Vagina (tissue), 2 donors: Measurements from ENCODE around the gene UTS2B.

Experiments used
- POLR2A ChIP-seq, 2 donors: fragments of 450-650 bp; IDR thresholded peaks; one replicate each; pipeline ENCODE4 v1.6.1; 2017; ENCODE audit warnings: antibody characterized with exemption in 2 of 2, mild to moderate bottlenecking in 2 of 2, moderate library complexity in 2 of 2
- POLR2AphosphoS5 ChIP-seq, 2 donors: sonication (generic); formaldehyde crosslinking; IDR thresholded peaks; one replicate each; pipeline ENCODE4 v1.9.0; 2017; ENCODE audit warnings: antibody characterized with exemption in 2 of 2, mild to moderate bottlenecking in 2 of 2, low read depth in 1 of 2; ENCODE audit not compliant: insufficient read depth in 1 of 2
- TF ChIP-seq, protein P1 (sequence below), 3 experiments: fragments of 450-650 bp in 2 of 3; fragments of 200-600 bp in 1 of 3; sonication (generic) in 1 of 3; IDR thresholded peaks; one replicate each; pipeline ENCODE4 v1.5.1; 2017 to 2019; ENCODE audit warnings: antibody characterized with exemption in 3 of 3, mild to moderate bottlenecking in 2 of 3, moderate library complexity in 2 of 3

DNA sequence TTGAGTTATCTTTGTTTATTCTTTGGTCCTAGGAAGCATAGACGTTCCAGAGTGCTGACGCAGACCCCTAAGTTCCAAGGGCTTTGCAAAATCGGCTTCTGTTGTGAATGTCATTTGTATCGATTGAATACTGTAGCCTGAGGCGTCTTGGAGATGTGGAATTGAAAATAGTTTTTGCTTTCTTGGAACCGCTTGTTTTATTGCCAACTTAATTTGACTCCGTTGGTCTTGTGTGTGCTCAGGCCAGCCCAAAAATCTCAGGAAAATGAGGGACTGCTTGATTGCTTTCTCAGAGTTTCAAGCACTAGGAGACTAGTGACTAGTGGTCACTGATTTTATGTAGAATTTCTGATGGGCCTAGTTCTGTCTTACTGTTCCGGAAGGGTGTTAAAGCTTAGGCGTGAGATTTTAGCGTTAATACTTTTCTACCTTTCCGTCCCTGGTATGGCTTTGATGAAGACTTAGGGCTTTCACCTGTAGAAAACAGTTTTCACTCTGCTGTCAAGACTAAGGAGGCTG lies 263 bp upstream of the UTS2B start:
- TF ChIP-seq POLR2AphosphoS5 (IDR thresholded peaks at IDR 0.05; ENCODE audit: insufficient read depth in 1 of 2, low read depth in 1 of 2) (no peak), POLR2A (IDR thresholded peaks at IDR 0.05) (no peak)
- TF ChIP-seq, protein P1, sequence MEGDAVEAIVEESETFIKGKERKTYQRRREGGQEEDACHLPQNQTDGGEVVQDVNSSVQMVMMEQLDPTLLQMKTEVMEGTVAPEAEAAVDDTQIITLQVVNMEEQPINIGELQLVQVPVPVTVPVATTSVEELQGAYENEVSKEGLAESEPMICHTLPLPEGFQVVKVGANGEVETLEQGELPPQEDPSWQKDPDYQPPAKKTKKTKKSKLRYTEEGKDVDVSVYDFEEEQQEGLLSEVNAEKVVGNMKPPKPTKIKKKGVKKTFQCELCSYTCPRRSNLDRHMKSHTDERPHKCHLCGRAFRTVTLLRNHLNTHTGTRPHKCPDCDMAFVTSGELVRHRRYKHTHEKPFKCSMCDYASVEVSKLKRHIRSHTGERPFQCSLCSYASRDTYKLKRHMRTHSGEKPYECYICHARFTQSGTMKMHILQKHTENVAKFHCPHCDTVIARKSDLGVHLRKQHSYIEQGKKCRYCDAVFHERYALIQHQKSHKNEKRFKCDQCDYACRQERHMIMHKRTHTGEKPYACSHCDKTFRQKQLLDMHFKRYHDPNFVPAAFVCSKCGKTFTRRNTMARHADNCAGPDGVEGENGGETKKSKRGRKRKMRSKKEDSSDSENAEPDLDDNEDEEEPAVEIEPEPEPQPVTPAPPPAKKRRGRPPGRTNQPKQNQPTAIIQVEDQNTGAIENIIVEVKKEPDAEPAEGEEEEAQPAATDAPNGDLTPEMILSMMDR (IDR thresholded peaks at IDR 0.05): no peak
